ENCODE results near the gene FBF1.

Gene FBF1

DNA sequence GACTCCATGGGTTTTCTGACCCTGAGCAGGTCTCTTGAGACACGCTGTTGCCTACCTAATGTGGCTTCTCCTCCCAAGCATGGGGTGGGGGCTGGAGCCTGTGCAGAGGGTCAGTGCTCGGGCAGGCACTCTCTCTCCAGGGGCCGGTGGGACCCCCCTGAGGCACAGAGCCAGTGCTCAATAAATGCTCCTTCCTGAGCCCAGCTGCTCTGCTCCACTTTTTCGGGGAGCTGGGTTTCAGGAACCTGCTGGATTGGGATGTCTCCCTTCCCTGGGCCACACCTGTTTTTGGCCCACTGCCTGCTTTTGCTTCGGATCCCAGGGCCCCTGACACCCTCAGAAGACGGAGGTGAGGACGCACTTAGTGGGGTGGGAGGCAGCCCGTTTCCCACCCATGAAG lies 42.8 kb downstream of the FBF1 start:
- Histone ChIP-seq H3K27ac (ENCODE audit: low read depth, low read length) (no peak overlapping the region), H3K9ac (ENCODE audit: low read length) (no peak overlapping the region), H3K36me3 (ENCODE audit: insufficient read depth, low read length) (peaks cover 35% of the 10 kb centered on the region), H3K4me3 (ENCODE audit: low read depth in 1 of 2, low read length in 2 of 2) (no peak overlapping the region), H3K9me3 (ENCODE audit: low read length) (no peaks in the 10 kb centered on the region), H3K27me3 (ENCODE audit: control insufficient read depth in 1 of 2, insufficient read depth in 2 of 2, low read length in 2 of 2) (no peaks in the 10 kb centered on the region), H3K4me1 (ENCODE audit: insufficient read depth, low read length) (peaks cover 31% of the 10 kb centered on the region)

GRCh38 chr17:75897160-75898019 lies 43.5 kb downstream of the FBF1 start:
- H3K9ac ChIP-seq (ENCODE audit: low read length) = no peak overlapping the region
- H3K27me3 ChIP-seq (ENCODE audit: control insufficient read depth in 1 of 2, insufficient read depth in 2 of 2, low read length in 2 of 2) = no peaks in the 10 kb centered on the region
- peaks cover 31% of the 10 kb centered on the region for H3K4me1 ChIP-seq (ENCODE audit: insufficient read depth, low read length)
- H3K9me3 ChIP-seq (ENCODE audit: low read length) = no peaks in the 10 kb centered on the region
- peaks cover 30% of the 10 kb centered on the region for H3K36me3 ChIP-seq (ENCODE audit: insufficient read depth, low read length)
- H3K27ac ChIP-seq (ENCODE audit: low read depth, low read length) = peak overlapping the region; percentile 88
- H3K4me3 ChIP-seq (ENCODE audit: low read depth in 1 of 2, low read length in 2 of 2) = peak overlapping the region; percentile 41 to 81

DNA sequence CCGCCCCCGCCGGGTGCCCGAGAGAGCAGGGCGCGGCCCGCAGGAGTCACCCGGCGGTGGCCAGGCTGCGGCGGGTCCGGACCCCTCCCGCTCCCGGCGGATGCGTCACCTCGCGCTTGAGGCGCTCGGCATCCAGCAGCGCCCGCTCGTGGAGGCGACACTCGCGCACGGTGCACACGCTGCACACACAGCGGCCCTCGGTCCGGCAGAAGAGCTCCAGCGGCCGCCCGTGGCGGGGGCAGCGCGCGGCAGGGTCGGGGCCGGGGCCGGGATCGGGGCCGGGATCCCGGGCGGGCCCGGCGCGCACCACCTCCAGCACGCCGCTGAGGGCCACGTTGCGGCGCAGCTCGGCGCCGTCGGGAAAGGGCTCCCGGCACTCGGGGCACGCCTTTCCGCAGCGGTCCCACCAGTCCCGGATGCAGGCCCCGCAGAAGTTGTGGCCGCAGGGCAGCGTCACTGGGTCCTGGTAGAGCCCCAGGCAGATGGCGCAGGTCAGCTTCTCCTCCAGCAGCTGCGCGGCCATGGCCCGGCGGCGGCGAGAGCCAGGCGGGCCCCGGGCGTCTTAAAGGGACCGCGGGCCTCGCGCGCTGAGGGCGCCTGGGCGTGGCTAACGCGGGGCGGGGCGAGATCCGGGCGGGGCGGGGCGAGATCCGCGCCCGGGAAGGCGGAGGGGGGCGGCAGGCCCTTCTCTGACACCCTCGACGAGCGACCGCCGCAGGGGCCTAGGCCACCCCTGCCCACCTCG lies 44.3 kb downstream of the FBF1 start, which contains the start of gene TRIM65:
TRIM65 (minus strand) TSS at position 537 of the 745 bp plus-strand sequence; CDS start at position 523, 14 bp downstream.
- Histone ChIP-seq H3K36me3 (ENCODE audit: insufficient read depth, low read length) (peaks cover 35% of the 10 kb centered on the region), H3K4me3 (ENCODE audit: low read depth in 1 of 2, low read length in 2 of 2) (peak within 1 kb of the TSS; percentile 68 to 81), H3K27ac (ENCODE audit: low read depth, low read length) (peak within 1 kb of the TSS; percentile 88), H3K27me3 (ENCODE audit: control insufficient read depth in 1 of 2, insufficient read depth in 2 of 2, low read length in 2 of 2) (no peaks in the 10 kb centered on the region), H3K9ac (ENCODE audit: low read length) (peak within 1 kb of the TSS; percentile 51), H3K4me1 (ENCODE audit: insufficient read depth, low read length) (peaks cover 31% of the 10 kb centered on the region), H3K9me3 (ENCODE audit: low read length) (no peaks in the 10 kb centered on the region)

DNA sequence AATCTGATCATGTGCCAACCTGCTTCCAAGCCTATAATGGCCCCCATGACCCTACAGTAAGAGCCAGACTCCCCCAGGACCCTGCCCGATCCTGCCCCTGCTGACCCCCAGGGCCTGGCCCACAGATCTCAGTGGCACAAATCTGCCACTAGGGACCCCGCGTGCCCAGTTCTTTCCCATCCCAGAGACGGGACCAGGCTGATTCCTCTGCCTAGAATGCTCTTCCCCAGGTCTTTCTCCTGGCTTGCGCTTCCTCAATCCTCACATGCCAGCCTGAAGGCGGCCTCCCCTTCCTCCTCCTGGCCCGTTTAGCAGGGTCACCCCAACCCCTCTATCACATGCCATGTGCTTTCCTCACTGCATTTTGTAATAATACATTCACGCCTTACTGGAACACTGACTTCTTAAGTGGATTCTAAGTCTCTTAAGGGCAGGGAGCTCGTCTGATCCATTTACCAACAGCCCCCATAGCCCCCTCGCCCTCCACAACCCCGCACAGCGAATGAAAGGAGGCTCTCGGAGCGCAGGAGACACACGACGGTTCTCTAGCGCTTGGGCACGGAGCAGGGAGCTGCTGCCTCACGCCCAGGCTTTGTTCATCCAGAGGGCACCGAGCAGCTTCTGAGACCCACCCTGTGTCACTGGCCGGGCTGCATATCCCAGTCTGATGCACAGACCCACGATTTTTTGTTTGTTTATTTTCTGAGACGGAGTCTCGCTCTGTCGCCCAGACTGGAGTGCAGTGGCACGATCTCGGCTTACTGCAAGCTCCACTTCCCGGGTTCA lies 45.3 kb downstream of the FBF1 start:
- Histone ChIP-seq H3K4me1 (ENCODE audit: insufficient read depth, low read length) (peaks cover 31% of the 10 kb centered on the region), H3K9me3 (ENCODE audit: low read length) (no peaks in the 10 kb centered on the region), H3K9ac (ENCODE audit: low read length) (peak overlapping the region; percentile 51), H3K36me3 (ENCODE audit: insufficient read depth, low read length) (peaks cover 34% of the 10 kb centered on the region), H3K27ac (ENCODE audit: low read depth, low read length) (peak overlapping the region; percentile 88), H3K27me3 (ENCODE audit: control insufficient read depth in 1 of 2, insufficient read depth in 2 of 2, low read length in 2 of 2) (no peaks in the 10 kb centered on the region), H3K4me3 (ENCODE audit: low read depth in 1 of 2, low read length in 2 of 2) (peak overlapping the region; percentile 56 to 68)

GRCh38 chr17:75894049-75894733 lies 46.7 kb downstream of the FBF1 start:
- no peak overlapping the region for H3K27ac ChIP-seq (ENCODE audit: low read depth, low read length)
- H3K9me3 ChIP-seq (ENCODE audit: low read length) = no peaks in the 10 kb centered on the region
- no peak overlapping the region for H3K9ac ChIP-seq (ENCODE audit: low read length)
- H3K4me3 ChIP-seq (ENCODE audit: low read depth in 1 of 2, low read length in 2 of 2) = no peak overlapping the region
- no peaks in the 10 kb centered on the region for H3K27me3 ChIP-seq (ENCODE audit: control insufficient read depth in 1 of 2, insufficient read depth in 2 of 2, low read length in 2 of 2)
- H3K36me3 ChIP-seq (ENCODE audit: insufficient read depth, low read length) = peaks cover 33% of the 10 kb centered on the region
- peaks cover 31% of the 10 kb centered on the region for H3K4me1 ChIP-seq (ENCODE audit: insufficient read depth, low read length)

GRCh38 chr17:75893305-75894048 lies 47.4 kb downstream of the FBF1 start:
- no peaks in the 10 kb centered on the region for H3K27me3 ChIP-seq (ENCODE audit: control insufficient read depth in 1 of 2, insufficient read depth in 2 of 2, low read length in 2 of 2)
- no peak overlapping the region for H3K27ac ChIP-seq (ENCODE audit: low read depth, low read length)
- peaks cover 31% of the 10 kb centered on the region for H3K4me1 ChIP-seq (ENCODE audit: insufficient read depth, low read length)
- H3K36me3 ChIP-seq (ENCODE audit: insufficient read depth, low read length) = peaks cover 30% of the 10 kb centered on the region
- no peak overlapping the region for H3K9ac ChIP-seq (ENCODE audit: low read length)
- no peaks in the 10 kb centered on the region for H3K9me3 ChIP-seq (ENCODE audit: low read length)
- no peak overlapping the region for H3K4me3 ChIP-seq (ENCODE audit: low read depth in 1 of 2, low read length in 2 of 2)

GRCh38 chr17:75892556-75893224 lies 48.2 kb downstream of the FBF1 start:
- Histone ChIP-seq H3K27ac (ENCODE audit: low read depth, low read length) (no peak overlapping the region), H3K9ac (ENCODE audit: low read length) (no peak overlapping the region)

GRCh38 chr17:75891605-75892555 lies 49.0 kb downstream of the FBF1 start:
- no peaks in the 10 kb centered on the region for H3K27me3 ChIP-seq (ENCODE audit: control insufficient read depth in 1 of 2, insufficient read depth in 2 of 2, low read length in 2 of 2)
- no peak overlapping the region for H3K4me3 ChIP-seq (ENCODE audit: low read depth in 1 of 2, low read length in 2 of 2)
- H3K4me1 ChIP-seq (ENCODE audit: insufficient read depth, low read length) = peaks cover 24% of the 10 kb centered on the region
- H3K27ac ChIP-seq (ENCODE audit: low read depth, low read length) = no peak overlapping the region
- no peak overlapping the region for H3K9ac ChIP-seq (ENCODE audit: low read length)
- H3K9me3 ChIP-seq (ENCODE audit: low read length) = no peaks in the 10 kb centered on the region
- H3K36me3 ChIP-seq (ENCODE audit: insufficient read depth, low read length) = peaks cover 26% of the 10 kb centered on the region

More at GRCh38 chr17:75892556-75893224, 48.2 kb downstream of the FBF1 start:
- H3K36me3 ChIP-seq (ENCODE audit: insufficient read depth, low read length) = peaks cover 26% of the 10 kb centered on the region
- H3K9me3 ChIP-seq (ENCODE audit: low read length) = no peaks in the 10 kb centered on the region
- no peaks in the 10 kb centered on the region for H3K27me3 ChIP-seq (ENCODE audit: control insufficient read depth in 1 of 2, insufficient read depth in 2 of 2, low read length in 2 of 2)
- H3K4me1 ChIP-seq (ENCODE audit: insufficient read depth, low read length) = peaks cover 31% of the 10 kb centered on the region
- H3K4me3 ChIP-seq (ENCODE audit: low read depth in 1 of 2, low read length in 2 of 2) = no peak overlapping the region

GRCh38 chr17:75891022-75891604 lies 49.7 kb downstream of the FBF1 start:
- Histone ChIP-seq H3K36me3 (ENCODE audit: insufficient read depth, low read length) (peaks cover 26% of the 10 kb centered on the region), H3K9me3 (ENCODE audit: low read length) (no peaks in the 10 kb centered on the region), H3K4me3 (ENCODE audit: low read depth in 1 of 2, low read length in 2 of 2) (no peak overlapping the region), H3K27ac (ENCODE audit: low read depth, low read length) (no peak overlapping the region), H3K4me1 (ENCODE audit: insufficient read depth, low read length) (peaks cover 24% of the 10 kb centered on the region), H3K27me3 (ENCODE audit: control insufficient read depth in 1 of 2, insufficient read depth in 2 of 2, low read length in 2 of 2) (no peaks in the 10 kb centered on the region), H3K9ac (ENCODE audit: low read length) (no peak overlapping the region)

Measured in muscle layer of colon (tissue), 2 donors.